Stimulated activated effector memory CD8-positive, alpha-beta T cell treated with anti-CD3 and anti-CD28 coated beads, Interleukin-12 subunit alpha, Interleukin-12 subunit beta, amount 100 ng/mL, for 72 hours (primary cell): Measurements from ENCODE around the gene NPC1L1.
"Not testable (repeated sequence)": the region's sequence is repeated elsewhere in the genome, so short reads cannot be mapped to it uniquely, and the experiment has no call there.

Source experiments
- ATAC-seq: fragments of 150-1000 bp; cut with Tn5 transposase; 2 replicates; pipeline ENCODE4 v1.10.0; 2021
- DNase-seq, 2 donors: peaks; one replicate each; pipeline ENCODE4 v3.0.0; 2021 to 2022; ENCODE audit warnings: low spot score in 2 of 2
- H3K27ac Mint-ChIP-seq: one replicate; pipeline ENCODE4 v1.8.0; 2022; ENCODE audit warnings: mild to moderate bottlenecking, mixed read lengths
- H3K36me3 Mint-ChIP-seq: one replicate; pipeline ENCODE4 v1.8.0; 2022; ENCODE audit warnings: mild to moderate bottlenecking, mixed read lengths
- H3K4me1 Mint-ChIP-seq: one replicate; pipeline ENCODE4 v1.8.0; 2022; ENCODE audit warnings: mixed read lengths
- H3K4me3 Mint-ChIP-seq: one replicate; pipeline ENCODE4 v1.8.0; 2022; ENCODE audit warnings: mild to moderate bottlenecking, mixed read lengths
- H3K9me3 Mint-ChIP-seq: one replicate; pipeline ENCODE4 v1.8.0; 2022; ENCODE audit warnings: mixed read lengths

The NPC1L1 gene

GRCh38 chr7:44508328-44509030 lies 32.7 kb downstream of the NPC1L1 start:
- Mint-ChIP-seq H3K4me3 (no peak overlapping the region), H3K36me3 (no peaks in the 10 kb centered on the region), H3K9me3 (peaks cover 7% of the 10 kb centered on the region), H3K27ac (peak overlapping the region; percentile 75), H3K4me1 (peaks cover 10% of the 10 kb centered on the region)
- DNase-seq (no peak), ATAC-seq (peak; percentile 74)

- H3K4me3 Mint-ChIP-seq, H3K4me1 Mint-ChIP-seq, H3K27ac Mint-ChIP-seq, H3K9me3 Mint-ChIP-seq, ATAC-seq, DNase-seq, H3K36me3 Mint-ChIP-seq: not testable (repeated sequence)
Observed at GRCh38 chr7:44506592-44507288, 34.4 kb downstream of the NPC1L1 start.

GRCh38 chr7:44505595-44505994 lies 35.5 kb downstream of the NPC1L1 start:
- Mint-ChIP-seq H3K4me3 (no peak overlapping the region), H3K4me1 (peaks cover 10% of the 10 kb centered on the region), H3K9me3 (peaks cover 7% of the 10 kb centered on the region), H3K27ac (no peak overlapping the region), H3K36me3 (no peaks in the 10 kb centered on the region)
- ATAC-seq: peak; percentile 34
- DNase-seq: no peak

- no peaks in the 10 kb centered on the region for H3K9me3 Mint-ChIP-seq
- H3K4me3 Mint-ChIP-seq: no peak overlapping the region
- DNase-seq (no peak), ATAC-seq (no peak)
- no peaks in the 10 kb centered on the region for H3K4me1 Mint-ChIP-seq
- no peaks in the 10 kb centered on the region for H3K36me3 Mint-ChIP-seq
- H3K27ac Mint-ChIP-seq: no peak overlapping the region
Observed at GRCh38 chr7:44498230-44498954, 42.7 kb downstream of the NPC1L1 start.

- Mint-ChIP-seq H3K36me3 (no peaks in the 10 kb centered on the region), H3K27ac (no peak overlapping the region), H3K9me3 (no peaks in the 10 kb centered on the region), H3K4me3 (no peak overlapping the region), H3K4me1 (no peaks in the 10 kb centered on the region)
- no peak for DNase-seq
- ATAC-seq: peak; percentile 40
Observed at GRCh38 chr7:44497155-44498027, 43.7 kb downstream of the NPC1L1 start.

GRCh38 chr7:44496385-44496784 lies 44.7 kb downstream of the NPC1L1 start:
- DNase-seq: no peak
- no peaks in the 10 kb centered on the region for H3K4me1 Mint-ChIP-seq
- no peak for ATAC-seq
- H3K9me3 Mint-ChIP-seq: no peaks in the 10 kb centered on the region
- H3K27ac Mint-ChIP-seq: no peak overlapping the region
- H3K4me3 Mint-ChIP-seq: no peak overlapping the region
- no peaks in the 10 kb centered on the region for H3K36me3 Mint-ChIP-seq

GRCh38 chr7:44494960-44495359 lies 46.2 kb downstream of the NPC1L1 start:
- H3K9me3 Mint-ChIP-seq: no peaks in the 10 kb centered on the region
- no peak for DNase-seq
- no peak overlapping the region for H3K27ac Mint-ChIP-seq
- no peak for ATAC-seq
- peaks cover 10% of the 10 kb centered on the region for H3K4me1 Mint-ChIP-seq
- H3K36me3 Mint-ChIP-seq: peaks cover 11% of the 10 kb centered on the region
- H3K4me3 Mint-ChIP-seq: no peak overlapping the region

GRCh38 chr7:44491229-44491628 lies 49.9 kb downstream of the NPC1L1 start:
- Mint-ChIP-seq H3K4me3 (peak overlapping the region; percentile 78), H3K9me3 (no peaks in the 10 kb centered on the region), H3K4me1 (peaks cover 40% of the 10 kb centered on the region), H3K27ac (peak overlapping the region; percentile 94), H3K36me3 (peaks cover 15% of the 10 kb centered on the region)
- no peak for ATAC-seq
- DNase-seq: no peak

- DNase-seq: peak; percentile 60 to 93
- H3K4me1 Mint-ChIP-seq: peaks cover 46% of the 10 kb centered on the region
- peaks cover 15% of the 10 kb centered on the region for H3K36me3 Mint-ChIP-seq
- ATAC-seq: peak; percentile 89
- peak within 1 kb of the TSS; percentile 94 for H3K27ac Mint-ChIP-seq
- H3K9me3 Mint-ChIP-seq: no peaks in the 10 kb centered on the region
- peak within 1 kb of the TSS; percentile 78 for H3K4me3 Mint-ChIP-seq
Observed at GRCh38 chr7:44490351-44491200, 50.6 kb downstream of the NPC1L1 start, which contains the start of gene NUDCD3. Gene NUDCD3 (minus strand): TSS chr7:44490658. CDS start chr7:44490600, 58 bp downstream.

GRCh38 chr7:44489955-44490350 lies 51.2 kb downstream of the NPC1L1 start:
- peak overlapping the region; percentile 78 for H3K4me3 Mint-ChIP-seq
- no peaks in the 10 kb centered on the region for H3K9me3 Mint-ChIP-seq
- H3K4me1 Mint-ChIP-seq: peaks cover 51% of the 10 kb centered on the region
- no peak for DNase-seq
- H3K36me3 Mint-ChIP-seq: peaks cover 19% of the 10 kb centered on the region
- peak overlapping the region; percentile 94 for H3K27ac Mint-ChIP-seq
- ATAC-seq: peak; percentile 65

GRCh38 chr7:44488955-44489354 lies 52.2 kb downstream of the NPC1L1 start:
- DNase-seq (no peak), ATAC-seq (no peak)
- Mint-ChIP-seq H3K27ac (peak overlapping the region; percentile 94), H3K4me1 (peaks cover 59% of the 10 kb centered on the region), H3K4me3 (peak overlapping the region; percentile 78), H3K9me3 (no peaks in the 10 kb centered on the region), H3K36me3 (peaks cover 29% of the 10 kb centered on the region)

GRCh38 chr7:44486693-44487092 lies 54.4 kb downstream of the NPC1L1 start:
- Mint-ChIP-seq H3K4me3 (no peak overlapping the region), H3K4me1 (peaks cover 72% of the 10 kb centered on the region), H3K36me3 (peaks cover 52% of the 10 kb centered on the region), H3K9me3 (peaks cover 7% of the 10 kb centered on the region), H3K27ac (no peak overlapping the region)
- DNase-seq (no peak), ATAC-seq (no peak)

GRCh38 chr7:44486001-44486400 lies 55.1 kb downstream of the NPC1L1 start:
- H3K4me3 Mint-ChIP-seq: no peak overlapping the region
- peaks cover 69% of the 10 kb centered on the region for H3K4me1 Mint-ChIP-seq

More at GRCh38 chr7:44486001-44486400, 55.1 kb downstream of the NPC1L1 start:
- Mint-ChIP-seq H3K36me3 (peaks cover 57% of the 10 kb centered on the region), H3K9me3 (peaks cover 7% of the 10 kb centered on the region), H3K27ac (no peak overlapping the region)
- ATAC-seq (no peak), DNase-seq (no peak)
